T-helper 2 cell (primary cell): ENCODE measurements around the gene OR14I1.
"Not testable (repeated sequence)": the region's sequence is repeated elsewhere in the genome, so short reads cannot be mapped to it uniquely, and the experiment has no call there.

Experiments
- DNase-seq, 5 experiments: peaks; one replicate each; pipeline versions ENCODE4 v3.0.0 to v3.0.0-alpha.2; 2012 to 2022

Gene OR14I1

DNA sequence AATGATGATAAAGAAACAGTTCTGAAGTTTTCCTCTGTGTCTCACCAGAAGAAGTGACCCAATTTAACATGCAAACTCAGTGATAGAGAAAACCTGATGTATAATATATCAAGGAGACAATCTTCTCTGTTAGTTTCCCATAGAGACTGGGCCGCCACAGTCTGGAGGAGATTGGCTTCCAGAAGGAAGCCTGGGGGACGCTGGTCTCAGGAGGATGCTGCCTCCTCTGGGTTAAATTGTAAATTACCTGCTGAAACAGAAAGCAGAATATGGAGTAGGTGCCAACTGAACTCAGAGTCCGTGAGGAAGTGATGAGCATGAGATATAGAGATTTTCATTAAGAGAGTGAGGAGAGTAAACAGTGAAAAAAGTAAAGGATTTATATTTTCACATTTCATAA is 15.8 kb downstream of the OR14I1 start:
- peak in 1 of 5 experiments; percentile 20 for DNase-seq

DNA sequence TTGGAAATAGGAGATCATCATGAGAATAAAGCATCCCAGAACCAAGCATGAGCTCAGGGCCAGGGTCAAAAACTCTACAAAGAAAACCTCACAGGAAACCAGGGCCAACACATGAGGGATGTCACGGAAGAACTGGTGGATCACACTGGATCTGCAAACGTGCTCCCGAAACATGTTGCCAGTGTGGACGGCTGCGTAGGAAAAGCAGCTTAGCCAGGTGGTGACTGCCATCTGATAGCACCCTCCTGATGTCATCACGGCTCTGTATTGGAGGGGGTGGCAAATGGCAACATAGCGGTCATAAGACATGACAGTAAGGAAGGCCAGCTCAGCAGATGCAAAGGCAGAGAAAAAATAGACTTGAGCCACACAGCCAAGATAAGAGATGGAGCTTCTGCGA is 20.9 kb downstream of the OR14I1 start:
- no peak for DNase-seq

DNA sequence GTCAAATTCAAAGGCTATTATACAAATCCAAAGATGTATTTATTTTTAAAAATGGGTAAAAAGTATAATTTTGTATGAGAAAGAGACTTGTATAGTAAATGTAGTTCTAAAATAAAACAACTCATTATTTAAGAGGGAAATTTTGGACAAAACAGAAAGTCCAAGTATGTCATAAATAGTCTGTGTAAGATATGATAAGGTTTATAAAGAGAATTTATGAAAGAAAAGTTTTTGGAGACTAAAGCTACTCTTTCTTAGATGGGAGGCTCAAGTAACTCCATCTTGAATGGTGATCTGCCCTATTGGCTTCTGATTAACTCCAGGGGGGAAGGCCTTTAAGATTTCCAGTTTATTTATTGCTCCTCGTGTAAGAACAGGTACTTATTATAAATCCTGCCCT is 32.6 kb downstream of the OR14I1 start:
- DNase-seq, result no peak

DNA sequence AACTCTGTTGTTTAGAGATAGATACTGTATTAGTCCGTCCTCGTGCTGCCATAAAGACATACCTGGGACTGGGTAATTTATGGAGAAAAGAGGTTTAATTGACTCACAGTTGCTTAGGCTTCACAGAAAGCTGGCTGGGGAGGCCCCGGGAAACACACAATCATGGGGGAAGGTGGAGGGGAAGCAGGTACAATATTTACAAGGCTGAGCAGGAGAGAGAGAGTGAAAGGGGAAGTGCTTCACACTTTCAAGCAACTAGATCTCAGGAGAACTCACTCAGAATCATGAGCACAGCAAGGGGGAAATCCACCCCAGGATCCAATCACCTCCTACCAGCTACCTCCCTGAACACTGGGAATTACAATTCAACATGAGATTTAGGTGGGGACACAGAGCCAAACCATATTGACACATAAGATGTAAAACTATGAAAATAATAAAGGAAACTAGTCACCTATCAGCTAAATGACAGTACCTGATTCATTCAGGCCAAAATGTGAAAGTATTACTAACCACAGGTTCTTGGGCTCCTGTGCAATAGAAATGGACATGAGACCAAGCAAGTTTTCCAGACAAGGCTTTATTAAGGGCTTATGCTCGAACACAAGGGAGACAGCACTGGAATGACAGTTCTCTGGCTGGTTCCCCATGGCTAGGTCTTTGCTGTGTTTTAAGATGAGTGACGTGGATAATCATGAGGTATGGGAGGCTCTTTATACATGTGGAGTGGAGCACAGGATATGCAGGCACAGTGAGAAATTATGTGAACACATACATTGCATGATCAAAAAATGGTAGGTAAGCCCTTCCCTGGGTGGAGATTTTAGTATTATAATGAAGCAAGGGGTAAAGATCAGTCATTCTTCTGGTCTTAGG is 38.9 kb downstream of the OR14I1 start:
- DNase-seq, result not testable (repeated sequence)

DNA sequence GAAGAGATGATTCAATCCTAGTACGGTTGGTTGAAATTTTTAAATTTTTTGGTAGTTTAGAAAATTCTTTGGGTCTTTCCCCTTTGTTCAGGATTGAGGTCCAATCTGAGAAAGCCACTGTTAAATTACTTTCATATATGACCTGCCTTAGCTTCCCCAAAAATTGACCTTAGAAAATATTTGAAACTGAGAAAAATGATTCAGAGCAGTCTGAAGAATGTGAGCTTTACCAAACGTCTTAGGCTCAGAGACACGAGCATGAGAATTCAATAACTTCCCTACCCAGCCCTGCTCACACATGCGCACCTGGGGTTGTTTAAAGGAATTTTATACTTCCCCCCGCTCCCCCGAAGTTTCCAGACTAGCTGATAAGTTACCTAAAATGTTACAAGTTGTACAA is 45.8 kb downstream of the OR14I1 start:
- not testable (repeated sequence) for DNase-seq

- not testable (repeated sequence) for DNase-seq
Observed at GRCh38 chr1:248655354-248655753, 47.2 kb downstream of the OR14I1 start, which contains the start of gene OR2T27. Gene OR2T27, minus strand, starts transcription at chr1:248655528. Its CDS starts 4,644 bp downstream, at chr1:248650884.
